Raji (cell line): ENCODE results near the gene ADARB1.

Experiments used
- POLR2A ChIP-seq: IDR thresholded peaks from 2 replicates; pipeline ENCODE4 v1.6.1; 2011; ENCODE audit warnings: low read depth, low read length, control low read depth; ENCODE audit not compliant: insufficient read depth

Gene ADARB1, protein sequence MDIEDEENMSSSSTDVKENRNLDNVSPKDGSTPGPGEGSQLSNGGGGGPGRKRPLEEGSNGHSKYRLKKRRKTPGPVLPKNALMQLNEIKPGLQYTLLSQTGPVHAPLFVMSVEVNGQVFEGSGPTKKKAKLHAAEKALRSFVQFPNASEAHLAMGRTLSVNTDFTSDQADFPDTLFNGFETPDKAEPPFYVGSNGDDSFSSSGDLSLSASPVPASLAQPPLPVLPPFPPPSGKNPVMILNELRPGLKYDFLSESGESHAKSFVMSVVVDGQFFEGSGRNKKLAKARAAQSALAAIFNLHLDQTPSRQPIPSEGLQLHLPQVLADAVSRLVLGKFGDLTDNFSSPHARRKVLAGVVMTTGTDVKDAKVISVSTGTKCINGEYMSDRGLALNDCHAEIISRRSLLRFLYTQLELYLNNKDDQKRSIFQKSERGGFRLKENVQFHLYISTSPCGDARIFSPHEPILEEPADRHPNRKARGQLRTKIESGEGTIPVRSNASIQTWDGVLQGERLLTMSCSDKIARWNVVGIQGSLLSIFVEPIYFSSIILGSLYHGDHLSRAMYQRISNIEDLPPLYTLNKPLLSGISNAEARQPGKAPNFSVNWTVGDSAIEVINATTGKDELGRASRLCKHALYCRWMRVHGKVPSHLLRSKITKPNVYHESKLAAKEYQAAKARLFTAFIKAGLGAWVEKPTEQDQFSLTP

DNA sequence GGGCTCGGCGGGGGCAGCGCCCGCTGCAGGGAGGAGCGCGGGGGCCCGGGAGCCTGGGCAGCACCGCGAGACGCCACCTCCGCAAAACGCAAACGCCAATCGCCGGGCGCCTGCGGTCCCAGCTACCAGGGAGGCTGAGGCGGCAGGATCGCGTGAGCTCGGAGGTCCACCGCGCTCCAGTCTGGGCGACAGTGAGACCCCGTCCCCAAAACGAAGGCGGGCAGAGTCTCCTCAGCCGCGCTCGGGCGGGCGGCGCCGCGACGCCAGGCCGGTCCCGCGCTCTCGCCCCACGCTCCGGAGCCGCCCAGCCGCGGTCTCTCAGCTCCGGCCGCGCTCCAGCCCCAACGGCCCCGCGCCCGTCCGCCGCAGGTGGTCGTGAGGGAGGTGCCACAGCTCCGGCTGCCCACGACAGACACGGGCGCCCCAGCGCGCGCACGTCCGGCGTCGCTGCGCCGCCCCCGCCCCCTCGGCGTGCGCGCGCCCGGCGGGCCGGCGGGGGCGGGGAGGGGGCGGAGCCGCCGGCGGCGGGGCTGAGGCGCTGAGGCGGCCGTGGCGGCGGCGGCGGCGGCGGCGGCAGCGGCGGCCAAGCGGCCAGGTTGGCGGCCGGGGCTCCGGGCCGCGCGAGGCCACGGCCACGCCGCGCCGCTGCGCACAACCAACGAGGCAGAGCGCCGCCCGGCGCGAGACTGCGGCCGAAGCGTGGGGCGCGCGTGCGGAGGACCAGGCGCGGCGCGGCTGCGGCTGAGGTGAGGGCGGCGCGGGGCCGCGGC is at the start of gene ADARB1:
TSS of gene ADARB1 (plus strand) at position 533 of the 770 bp plus-strand sequence. CDS start 97,077 bp downstream, outside the sequence.
- peak; percentile 79 for TF ChIP-seq POLR2A

DNA sequence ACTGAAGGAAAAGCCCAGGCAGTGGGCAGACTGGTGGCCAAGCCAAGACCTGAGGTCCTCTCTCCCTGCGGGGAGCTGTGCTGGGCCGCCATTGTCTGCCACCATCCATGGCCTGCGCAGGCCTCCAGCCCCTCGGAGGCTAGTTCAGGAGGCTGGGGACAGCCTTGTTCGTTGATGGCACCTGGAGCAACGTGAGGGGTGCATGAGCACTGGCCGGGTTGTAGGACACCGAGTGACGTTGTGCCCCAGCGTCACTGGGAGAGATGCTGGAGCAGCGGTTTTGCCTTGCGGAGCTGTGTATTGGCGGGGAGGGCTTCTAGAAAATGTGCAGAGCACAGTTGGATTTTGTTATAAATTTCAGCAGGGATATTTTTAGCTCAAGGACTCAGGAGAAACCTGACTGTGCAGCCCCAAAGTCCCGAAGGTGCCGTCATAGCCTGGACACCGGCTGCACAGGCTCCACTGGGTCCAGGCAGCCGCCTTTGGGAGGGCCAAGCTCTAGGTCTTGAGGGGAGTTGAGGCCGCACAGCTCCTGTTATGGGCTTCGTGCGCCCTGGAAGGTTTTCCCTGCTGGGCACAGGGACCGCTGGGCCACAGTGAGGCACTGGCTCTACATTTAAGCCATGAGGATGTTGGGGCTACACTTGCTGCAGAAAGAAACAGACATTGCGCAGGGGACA is 48.2 kb upstream of the ADARB1 start:
- no peak for TF ChIP-seq POLR2A

GRCh38 chr21:45026826-45027225 is 47.6 kb upstream of the ADARB1 start:
- no peak for TF ChIP-seq POLR2A

DNA sequence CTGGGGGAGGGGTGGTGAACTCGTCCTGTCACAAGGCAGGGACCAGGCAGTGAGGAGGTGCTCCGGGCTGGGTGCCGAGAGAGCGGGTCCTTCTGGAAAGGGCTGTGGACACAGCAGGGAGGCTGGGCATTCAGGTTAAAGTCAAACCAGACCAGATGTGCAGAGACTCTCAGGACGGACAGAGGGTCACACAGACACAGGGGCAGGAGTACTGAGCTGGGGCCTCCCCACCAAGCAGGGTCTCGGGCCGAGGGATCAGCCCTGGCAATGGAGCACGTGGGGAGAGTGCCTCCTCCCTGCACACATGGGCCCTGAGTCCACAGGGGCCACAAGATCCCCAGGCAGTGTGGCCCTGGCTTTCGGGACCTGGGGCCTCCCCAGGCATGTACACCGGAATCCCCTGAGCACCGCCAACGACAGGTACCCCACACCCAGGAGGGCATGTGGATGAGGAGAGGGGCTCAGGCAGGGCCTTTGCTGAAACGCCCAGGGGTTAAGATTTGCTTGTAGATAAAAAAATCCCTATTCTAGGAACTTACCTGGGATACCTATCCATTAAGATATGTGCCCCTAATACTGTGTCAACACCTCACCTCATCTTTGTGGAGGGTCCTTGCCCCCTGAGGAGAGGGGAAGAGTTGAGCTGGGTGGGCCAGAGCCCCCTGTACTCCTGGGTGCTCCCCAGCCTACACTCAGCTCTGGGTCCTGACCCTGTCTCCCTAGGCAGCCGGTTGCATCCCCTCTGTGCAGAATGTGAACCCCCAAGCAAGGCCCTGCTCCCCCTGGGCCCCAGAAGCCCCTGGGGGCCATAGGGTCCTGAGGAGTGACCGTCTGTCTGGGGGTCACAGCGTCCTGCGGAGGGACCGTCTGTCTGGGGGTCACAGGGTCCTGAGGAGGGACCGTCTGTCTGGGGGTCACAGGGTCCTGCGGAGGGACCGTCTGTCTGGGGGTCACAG is 46.9 kb upstream of the ADARB1 start:
- TF ChIP-seq POLR2A = no peak

DNA sequence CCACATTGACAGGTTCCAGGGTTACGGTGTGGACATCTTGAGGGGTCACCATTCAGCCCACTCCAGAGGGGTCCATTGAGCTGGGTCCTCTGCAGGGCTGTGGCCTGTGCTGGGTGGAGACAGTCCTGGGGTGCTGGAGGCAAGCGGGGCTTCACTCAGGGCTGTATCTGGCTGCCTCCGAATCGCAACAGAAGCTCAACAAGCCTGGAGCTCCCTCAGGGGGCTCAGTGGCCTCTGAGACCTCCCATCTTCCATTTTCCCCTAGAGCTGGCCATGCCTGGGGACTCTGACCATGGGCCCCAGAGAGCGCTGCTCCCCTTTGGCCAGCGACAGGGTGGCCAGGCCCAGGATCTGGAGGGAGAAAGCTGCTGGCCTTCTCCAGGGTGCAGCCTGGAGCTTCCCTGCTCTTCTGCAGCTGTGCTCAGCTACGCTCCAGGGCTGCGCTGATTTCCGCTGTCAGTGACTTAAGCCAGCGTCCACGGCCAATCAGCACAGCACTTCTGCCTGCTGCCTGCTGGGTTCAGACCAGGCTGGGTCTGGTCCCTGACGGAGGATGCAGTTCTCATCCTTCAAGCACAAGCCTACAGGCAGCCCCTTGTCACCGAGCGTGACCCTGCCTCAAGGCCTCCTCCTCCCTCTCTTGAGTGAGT is 45.0 kb upstream of the ADARB1 start:
- TF ChIP-seq POLR2A = no peak

DNA sequence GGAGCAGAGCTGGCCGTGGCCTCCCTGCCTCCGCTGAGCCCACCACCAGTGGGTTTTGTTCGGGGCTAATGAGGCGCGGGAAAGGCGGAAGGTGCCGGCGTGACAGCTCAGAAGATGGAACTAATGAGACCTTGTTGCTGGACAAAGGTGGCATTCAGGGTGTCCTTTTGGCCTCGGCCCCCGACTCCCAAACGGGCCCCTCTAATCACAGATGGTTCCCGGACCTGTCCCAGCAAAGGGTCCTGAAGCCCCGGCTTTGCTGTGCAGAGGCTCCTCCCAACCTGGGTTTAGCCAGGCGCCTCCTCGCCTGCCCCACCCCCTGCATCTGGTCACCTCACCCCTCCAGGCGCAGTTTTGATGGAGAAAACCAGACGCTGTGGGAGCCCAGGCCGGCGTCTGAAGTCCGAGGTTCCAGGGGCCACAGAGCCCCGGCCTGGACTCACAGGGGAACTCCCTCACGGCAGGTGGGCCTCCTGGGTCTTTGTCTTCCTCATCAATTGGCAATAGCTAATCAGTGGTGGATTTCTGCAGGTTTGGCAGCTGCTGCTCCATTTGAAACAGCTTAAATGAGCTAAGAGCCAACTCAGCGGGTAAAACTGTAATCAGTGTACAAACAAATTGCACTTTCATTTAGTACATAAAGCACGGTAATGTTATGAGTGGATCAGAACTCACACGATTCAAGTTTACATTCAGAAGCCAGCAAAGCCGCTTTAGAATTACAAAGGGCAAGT is 44.3 kb upstream of the ADARB1 start:
- no peak for TF ChIP-seq POLR2A

- TF ChIP-seq POLR2A = no peak
Measured at GRCh38 chr21:45030682-45031570, 43.5 kb upstream of the ADARB1 start.

GRCh38 chr21:45031571-45032191 is 42.7 kb upstream of the ADARB1 start:
- no peak for TF ChIP-seq POLR2A

GRCh38 chr21:45032332-45032731 is 42.0 kb upstream of the ADARB1 start:
- TF ChIP-seq POLR2A = no peak

- no peak for TF ChIP-seq POLR2A
Measured at GRCh38 chr21:45032977-45033710, 41.2 kb upstream of the ADARB1 start.

GRCh38 chr21:45033791-45034555 is 40.4 kb upstream of the ADARB1 start:
- TF ChIP-seq POLR2A = no peak
